Measurements from ENCODE around the gene ABHD12B. TPM values are rescaled to one million over a fixed set of nuclear protein-coding genes. Genes with fewer than 3 reads are reported as not detected.

Gene ABHD12B
- total RNA-seq, 2 donors from 2014 or later = 0.80 to 55.0 TPM

DNA sequence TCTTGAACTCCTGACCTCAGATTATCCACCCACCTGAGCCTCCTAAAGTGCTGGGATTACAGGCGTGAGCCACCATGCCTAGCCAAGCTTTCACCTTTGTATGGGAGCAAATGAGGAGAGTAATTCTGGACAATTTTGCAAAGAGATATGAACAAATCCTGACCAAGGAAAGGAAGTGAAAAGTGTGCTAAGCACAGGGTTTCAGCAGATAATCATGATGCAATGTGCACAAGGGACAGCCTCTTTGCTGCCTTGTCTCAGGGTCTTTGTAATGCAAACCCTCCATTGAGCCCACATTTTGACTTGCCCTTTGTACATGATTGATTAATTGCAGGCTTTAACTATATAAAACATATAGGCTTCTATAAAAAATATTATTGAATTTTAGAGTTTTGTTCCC lies 81.6 kb downstream of the ABHD12B start:
- H3K4me3 ChIP-seq (ENCODE audit: low read length) = no peak overlapping the region
- TF ChIP-seq, protein P1, sequence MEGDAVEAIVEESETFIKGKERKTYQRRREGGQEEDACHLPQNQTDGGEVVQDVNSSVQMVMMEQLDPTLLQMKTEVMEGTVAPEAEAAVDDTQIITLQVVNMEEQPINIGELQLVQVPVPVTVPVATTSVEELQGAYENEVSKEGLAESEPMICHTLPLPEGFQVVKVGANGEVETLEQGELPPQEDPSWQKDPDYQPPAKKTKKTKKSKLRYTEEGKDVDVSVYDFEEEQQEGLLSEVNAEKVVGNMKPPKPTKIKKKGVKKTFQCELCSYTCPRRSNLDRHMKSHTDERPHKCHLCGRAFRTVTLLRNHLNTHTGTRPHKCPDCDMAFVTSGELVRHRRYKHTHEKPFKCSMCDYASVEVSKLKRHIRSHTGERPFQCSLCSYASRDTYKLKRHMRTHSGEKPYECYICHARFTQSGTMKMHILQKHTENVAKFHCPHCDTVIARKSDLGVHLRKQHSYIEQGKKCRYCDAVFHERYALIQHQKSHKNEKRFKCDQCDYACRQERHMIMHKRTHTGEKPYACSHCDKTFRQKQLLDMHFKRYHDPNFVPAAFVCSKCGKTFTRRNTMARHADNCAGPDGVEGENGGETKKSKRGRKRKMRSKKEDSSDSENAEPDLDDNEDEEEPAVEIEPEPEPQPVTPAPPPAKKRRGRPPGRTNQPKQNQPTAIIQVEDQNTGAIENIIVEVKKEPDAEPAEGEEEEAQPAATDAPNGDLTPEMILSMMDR (conservative IDR thresholded peaks at IDR 0.05) = no peak
- Mint-ChIP-seq H3K9me3 (peaks cover 7% of the 10 kb centered on the region), H3K4me1 (peaks cover 3% of the 10 kb centered on the region), H3K27ac (no peak overlapping the region), H3K4me3 (no peak overlapping the region), H3K36me3 (ENCODE audit: low read depth) (no peaks in the 10 kb centered on the region), H3K27me3 (ENCODE audit: insufficient read depth) (no peaks in the 10 kb centered on the region)
- H3K27ac ChIP-seq (ENCODE audit: low read depth, low read length) = no peak overlapping the region
- no peaks in the 10 kb centered on the region for H3K27me3 ChIP-seq (ENCODE audit: control insufficient read depth, insufficient read depth, low read length, poor library complexity, severe bottlenecking)
- no peak for DNase-seq
- 83 to 88% methylated on average over 1 of the region's 1 CpG for WGBS, 2 experiments (ENCODE audit: insufficient coverage in 1 of 2, insufficient read length in 1 of 2)
- H3K9ac ChIP-seq (ENCODE audit: extremely low read depth, low read length, poor library complexity, severe bottlenecking) = no peak overlapping the region
- H3K9me3 ChIP-seq (ENCODE audit: control insufficient read depth, low read length) = no peaks in the 10 kb centered on the region
- H3K36me3 ChIP-seq (ENCODE audit: control insufficient read depth, insufficient read depth, low read length) = no peaks in the 10 kb centered on the region
- H3K4me1 ChIP-seq (ENCODE audit: control insufficient read depth, insufficient read depth, low read length) = no peaks in the 10 kb centered on the region

Other genes starting within 250 kb of the ABHD12B start
- 10 to 100 TPM; 42.1 to 44.0 TPM for gene SAV1, start 203.7 kb upstream of the ABHD12B start, total RNA-seq
- 1 to 10 TPM; 3.3 to 4.1 TPM for gene NIN, start 40.9 kb upstream of the ABHD12B start, total RNA-seq
- 10 to 100 TPM; 38.1 to 41.5 TPM for gene PYGL, start 72.4 kb downstream of the ABHD12B start, total RNA-seq
- under 1 TPM; 0.81 to 0.82 TPM for gene TRIM9, start 223.1 kb downstream of the ABHD12B start, total RNA-seq

Data from endodermal cell (in vitro differentiated cells).